ENCODE data around the gene OR10H5.
"Not testable (repeated sequence)": the region's sequence is repeated elsewhere in the genome, so short reads cannot be mapped to it uniquely, and the experiment has no call there.

Gene OR10H5

DNA sequence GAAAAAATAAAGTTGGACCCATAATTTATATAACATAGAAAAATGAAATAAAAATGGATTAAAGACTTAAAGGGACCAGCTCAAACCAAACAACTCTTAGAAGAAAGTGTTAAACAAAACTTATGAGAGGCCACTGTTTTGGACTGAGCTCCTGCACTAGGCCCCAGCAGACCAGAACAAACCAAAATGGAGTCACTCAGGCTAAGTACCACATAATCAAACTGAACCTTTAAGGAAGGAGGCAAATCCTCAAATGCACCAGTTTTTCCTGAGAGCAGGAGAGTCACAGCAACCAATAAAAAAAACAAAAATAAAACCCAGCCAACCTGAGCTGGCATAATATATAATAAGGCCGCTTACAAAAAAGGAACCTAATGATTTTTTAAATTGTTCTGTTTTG is 38.3 kb downstream of the OR10H5 start:
- DNase-seq (ENCODE audit: low spot score), result no peak
- TF ChIP-seq, protein P1, sequence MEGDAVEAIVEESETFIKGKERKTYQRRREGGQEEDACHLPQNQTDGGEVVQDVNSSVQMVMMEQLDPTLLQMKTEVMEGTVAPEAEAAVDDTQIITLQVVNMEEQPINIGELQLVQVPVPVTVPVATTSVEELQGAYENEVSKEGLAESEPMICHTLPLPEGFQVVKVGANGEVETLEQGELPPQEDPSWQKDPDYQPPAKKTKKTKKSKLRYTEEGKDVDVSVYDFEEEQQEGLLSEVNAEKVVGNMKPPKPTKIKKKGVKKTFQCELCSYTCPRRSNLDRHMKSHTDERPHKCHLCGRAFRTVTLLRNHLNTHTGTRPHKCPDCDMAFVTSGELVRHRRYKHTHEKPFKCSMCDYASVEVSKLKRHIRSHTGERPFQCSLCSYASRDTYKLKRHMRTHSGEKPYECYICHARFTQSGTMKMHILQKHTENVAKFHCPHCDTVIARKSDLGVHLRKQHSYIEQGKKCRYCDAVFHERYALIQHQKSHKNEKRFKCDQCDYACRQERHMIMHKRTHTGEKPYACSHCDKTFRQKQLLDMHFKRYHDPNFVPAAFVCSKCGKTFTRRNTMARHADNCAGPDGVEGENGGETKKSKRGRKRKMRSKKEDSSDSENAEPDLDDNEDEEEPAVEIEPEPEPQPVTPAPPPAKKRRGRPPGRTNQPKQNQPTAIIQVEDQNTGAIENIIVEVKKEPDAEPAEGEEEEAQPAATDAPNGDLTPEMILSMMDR (IDR thresholded peaks at IDR 0.05; ENCODE audit: extremely low read depth, insufficient read depth, missing control alignments), result no peak
- in situ Hi-C loops (cut with MboI; ENCODE audit: low pct_unique_long_range_greater_than_20kb, low sequenced_read_pairs, unreplicated experiment), result loop anchor here (25.0 kb wide), 1 partner anchor 337 kb away; the partner anchor contains the start of gene CIB3

DNA sequence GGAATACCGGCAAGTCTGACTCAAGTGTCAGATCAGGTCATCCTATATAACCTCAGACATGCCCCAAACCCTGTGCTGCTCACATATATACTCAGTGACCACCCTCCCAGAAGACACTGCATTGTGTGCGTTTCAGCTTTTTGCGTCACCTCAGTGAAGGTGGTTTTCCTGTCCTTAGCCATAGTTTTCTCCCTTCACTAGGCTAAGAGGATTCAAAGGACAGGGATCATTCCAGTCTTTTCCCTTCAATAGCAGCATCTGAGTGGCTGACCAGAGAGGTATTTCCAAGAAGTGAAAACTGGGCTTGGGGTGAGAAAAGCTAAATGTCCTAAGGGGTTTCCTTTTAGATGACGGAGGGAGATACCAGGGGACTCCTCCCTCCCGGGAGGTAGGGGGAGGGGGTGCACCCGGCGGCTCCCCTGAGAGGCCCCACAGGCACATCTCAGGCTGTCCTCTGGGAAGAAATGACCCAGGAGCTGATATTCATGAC is 40.7 kb downstream of the OR10H5 start:
- in situ Hi-C loops (cut with MboI; ENCODE audit: low pct_unique_long_range_greater_than_20kb, low sequenced_read_pairs, unreplicated experiment), result loop anchor here (25.0 kb wide), 1 partner anchor 334 kb away; the partner anchor contains the start of gene CIB3
- TF ChIP-seq, protein P1 (IDR thresholded peaks at IDR 0.05; ENCODE audit: extremely low read depth, insufficient read depth, missing control alignments), result no peak
- DNase-seq (ENCODE audit: low spot score), result no peak

DNA sequence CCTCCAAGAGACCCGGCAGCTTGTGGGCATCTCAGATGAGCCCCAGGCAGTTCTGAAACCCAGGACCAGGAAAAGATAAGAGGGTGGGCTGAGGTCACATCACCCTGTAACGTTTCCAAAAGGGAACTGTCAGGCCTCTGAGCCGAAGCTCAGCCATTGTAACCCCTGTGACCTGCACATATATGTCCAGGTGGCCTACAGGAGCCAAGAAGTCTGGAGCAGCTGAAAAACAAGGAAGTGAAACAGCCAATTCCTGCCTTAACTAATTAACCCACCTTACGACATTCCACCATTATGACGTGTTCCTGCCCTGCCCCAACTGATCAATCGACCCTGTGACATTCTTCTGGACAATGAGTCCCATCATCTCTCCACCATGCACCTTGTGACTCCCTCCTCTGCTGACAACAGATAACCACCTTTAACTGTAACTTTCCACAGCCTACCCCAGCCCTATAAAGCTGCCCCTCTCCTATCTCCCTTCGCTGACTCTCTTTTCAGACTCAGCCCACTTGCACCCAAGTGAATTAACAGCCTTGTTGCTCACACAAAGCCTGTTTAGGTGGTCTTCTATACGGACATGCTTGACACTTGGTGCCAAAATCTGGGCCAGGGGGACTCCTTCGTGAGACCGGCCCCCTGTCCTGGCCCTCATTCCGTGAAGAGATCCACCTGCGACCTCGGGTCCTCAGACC is 41.3 kb downstream of the OR10H5 start:
- in situ Hi-C loops (cut with MboI; ENCODE audit: low pct_unique_long_range_greater_than_20kb, low sequenced_read_pairs, unreplicated experiment), result loop anchor here (25.0 kb wide), 1 partner anchor 334 kb away; the partner anchor contains the start of gene CIB3
- not testable (repeated sequence) for DNase-seq (ENCODE audit: low spot score)

DNA sequence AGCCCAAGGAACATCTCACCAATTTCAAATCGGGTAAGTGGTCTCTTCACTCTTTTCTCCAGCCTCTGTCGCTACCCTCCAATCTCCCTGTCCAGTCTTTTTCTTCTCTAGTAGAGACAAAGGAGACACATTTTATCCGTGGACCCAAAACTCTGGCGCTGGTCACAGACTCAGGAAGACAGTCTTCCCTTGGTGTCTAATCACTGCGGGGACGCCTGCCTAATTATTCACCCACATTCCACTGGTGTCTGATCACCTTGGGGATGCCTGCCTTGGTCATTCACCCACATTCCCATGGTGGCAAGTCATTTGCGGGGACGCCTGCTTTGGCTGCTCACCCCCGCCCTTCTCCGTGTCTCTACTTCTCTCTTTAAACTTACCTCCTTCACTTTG is 41.8 kb downstream of the OR10H5 start:
- DNase-seq (ENCODE audit: low spot score), result no peak
- in situ Hi-C loops (cut with MboI; ENCODE audit: low pct_unique_long_range_greater_than_20kb, low sequenced_read_pairs, unreplicated experiment), result loop anchor here (25.0 kb wide), 1 partner anchor 333 kb away; the partner anchor contains the start of gene CIB3
- TF ChIP-seq, protein P1 (IDR thresholded peaks at IDR 0.05; ENCODE audit: extremely low read depth, insufficient read depth, missing control alignments), result no peak

DNA sequence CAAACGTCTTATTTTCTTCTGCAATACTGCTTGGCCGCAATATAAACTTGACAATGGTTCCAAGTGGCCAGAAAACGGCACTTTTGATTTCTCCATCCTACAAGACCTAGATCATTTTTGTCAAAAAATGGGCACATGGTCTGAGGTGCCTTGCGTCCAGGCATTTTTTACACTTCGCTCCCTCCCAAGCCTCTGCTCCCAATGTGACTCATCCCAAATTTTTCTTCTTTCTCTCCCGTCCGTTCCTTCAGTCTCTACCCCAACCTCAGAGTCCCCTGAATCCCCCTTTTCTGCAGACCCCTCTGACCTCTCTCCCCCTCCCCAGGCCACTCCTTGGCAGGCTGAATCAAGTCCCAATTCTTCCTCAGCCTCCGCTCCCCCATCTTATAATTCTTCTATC is 42.3 kb downstream of the OR10H5 start:
- TF ChIP-seq, protein P1 (IDR thresholded peaks at IDR 0.05; ENCODE audit: extremely low read depth, insufficient read depth, missing control alignments), result no peak
- DNase-seq (ENCODE audit: low spot score), result no peak
- in situ Hi-C loops (cut with MboI; ENCODE audit: low pct_unique_long_range_greater_than_20kb, low sequenced_read_pairs, unreplicated experiment), result loop anchor here (25.0 kb wide), 1 partner anchor 333 kb away; the partner anchor contains the start of gene CIB3

DNA sequence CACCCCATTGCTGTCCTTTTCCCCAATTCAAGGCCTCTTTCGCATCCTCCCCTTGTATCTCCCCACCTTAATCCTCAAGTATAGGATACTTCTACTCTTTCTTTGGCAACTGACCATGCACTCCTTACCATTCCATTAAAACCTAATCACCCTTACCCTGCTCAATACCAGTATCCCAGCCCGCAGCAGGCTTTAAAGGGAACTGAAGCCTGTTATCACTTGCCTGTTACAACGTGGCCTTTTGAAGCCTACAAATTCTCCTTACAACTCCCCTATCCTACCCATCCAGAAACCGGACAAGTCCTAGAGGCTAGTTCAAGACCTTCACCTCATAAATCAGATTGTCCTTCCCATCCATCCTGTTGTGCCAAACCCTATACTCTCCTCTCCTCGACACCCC is 44.2 kb downstream of the OR10H5 start:
- in situ Hi-C loops (cut with MboI; ENCODE audit: low pct_unique_long_range_greater_than_20kb, low sequenced_read_pairs, unreplicated experiment), result loop anchor here (25.0 kb wide), 1 partner anchor 331 kb away; the partner anchor contains the start of gene CIB3
- no peak for DNase-seq (ENCODE audit: low spot score)
- TF ChIP-seq, protein P1 (IDR thresholded peaks at IDR 0.05; ENCODE audit: extremely low read depth, insufficient read depth, missing control alignments), result no peak

DNA sequence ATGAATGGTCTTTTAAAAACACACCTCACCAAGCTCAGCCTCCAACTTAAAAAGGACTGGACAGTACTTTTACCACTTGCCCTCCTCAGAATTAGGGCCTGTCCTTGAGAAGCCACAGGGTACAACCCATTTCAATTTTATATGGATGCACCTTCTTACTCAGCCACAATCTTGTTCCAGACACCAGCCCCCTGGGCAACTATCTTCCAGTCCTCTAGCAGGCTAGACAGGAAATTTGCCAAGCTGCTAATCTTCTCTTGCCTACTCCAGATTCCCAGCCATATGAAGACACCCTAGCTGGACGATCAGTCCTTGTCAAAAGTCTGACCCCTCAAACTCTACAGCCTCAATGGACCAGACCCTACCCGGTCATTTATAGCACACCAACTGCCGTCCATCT is 46.8 kb downstream of the OR10H5 start:
- in situ Hi-C loops (cut with MboI; ENCODE audit: low pct_unique_long_range_greater_than_20kb, low sequenced_read_pairs, unreplicated experiment), result loop anchor here (25.0 kb wide), 1 partner anchor 328 kb away; the partner anchor contains the start of gene CIB3
- not testable (repeated sequence) for DNase-seq (ENCODE audit: low spot score)

DNA sequence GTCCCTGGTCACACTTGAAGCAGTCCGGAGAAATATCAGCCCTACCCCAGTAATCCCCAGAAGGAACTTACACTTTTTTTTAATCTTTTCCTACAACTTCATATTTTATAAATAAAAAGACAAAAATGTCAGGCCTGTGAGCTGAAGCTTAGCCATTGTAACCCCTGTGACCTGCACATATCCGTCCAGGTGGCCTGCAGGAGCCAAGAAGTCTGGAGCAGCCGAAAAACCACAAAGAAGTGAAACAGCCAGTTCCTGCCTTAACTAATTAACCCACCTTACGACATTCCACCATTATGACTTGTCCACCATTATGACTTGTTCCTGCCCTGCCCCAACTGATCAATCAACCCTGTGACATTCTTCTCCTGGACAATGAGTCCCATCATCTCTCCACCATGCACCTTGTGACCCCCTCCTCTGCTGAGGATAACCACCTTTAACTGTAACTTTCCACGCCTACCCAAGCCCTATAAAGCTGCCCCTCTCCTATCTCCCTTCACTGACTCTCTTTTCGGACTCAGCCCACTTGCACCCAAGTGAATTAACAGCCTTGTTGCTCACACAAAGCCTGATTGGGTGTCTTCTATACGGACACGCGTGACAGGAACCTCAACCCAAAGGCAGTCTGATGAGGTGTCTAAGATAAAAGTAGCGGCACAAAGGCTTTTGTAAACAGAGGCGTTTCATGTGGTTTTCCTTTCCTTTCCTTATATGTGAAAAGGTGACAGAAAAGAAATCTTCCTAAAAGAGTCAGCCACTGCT is 48.3 kb downstream of the OR10H5 start:
- in situ Hi-C loops (cut with MboI; ENCODE audit: low pct_unique_long_range_greater_than_20kb, low sequenced_read_pairs, unreplicated experiment), result loop anchor here (25.0 kb wide), 1 partner anchor 327 kb away; the partner anchor contains the start of gene CIB3

More for the DNA sequence above, 48.3 kb downstream of the OR10H5 start:
- not testable (repeated sequence) for DNase-seq (ENCODE audit: low spot score)
